ENCODE data around the gene ABCA13. TPM values are rescaled to one million over a fixed set of nuclear protein-coding genes. Genes with fewer than 3 reads are reported as not detected.

ABCA13 gene
- total RNA-seq, 1 donor from 2014 or later = 0.02 TPM

DNA sequence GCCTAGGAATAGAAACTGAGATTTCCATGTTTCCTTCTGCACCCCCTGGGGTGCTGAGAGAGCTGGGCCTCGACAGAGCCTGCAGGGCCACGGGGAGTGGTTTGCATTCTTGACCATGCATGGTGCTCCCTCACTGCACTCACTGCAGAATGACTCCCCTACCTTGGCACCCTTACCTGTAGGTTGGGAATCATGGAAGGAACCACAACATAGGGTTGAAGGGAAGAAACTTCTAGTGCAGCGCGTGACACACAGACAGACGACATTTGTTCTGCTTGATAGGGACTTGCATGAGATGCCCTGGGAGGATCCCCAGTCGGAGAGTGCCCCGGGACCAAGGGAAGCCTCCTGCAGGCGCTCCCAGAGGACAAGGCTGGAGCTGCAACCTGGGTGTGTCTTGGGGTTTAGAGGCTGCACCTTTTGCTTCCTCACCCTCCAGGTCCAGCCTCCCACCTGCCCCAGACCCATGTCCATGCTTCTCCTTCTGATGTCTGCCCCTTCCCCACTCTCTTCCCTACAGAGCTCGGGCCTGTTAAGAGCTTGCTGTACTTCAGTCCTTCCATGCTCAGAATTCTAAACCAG is 245.2 kb downstream of the ABCA13 start:
- intact Hi-C loops (cut with micrococcal nuclease) = no loop called here
- Mint-ChIP-seq H3K4me3 (ENCODE audit: low read depth) (no peak overlapping the region), H3K9me3 (no peaks in the 10 kb centered on the region), H3K27ac (no peak overlapping the region), H3K4me1 (ENCODE audit: low read depth) (peaks cover 3% of the 10 kb centered on the region), H3K36me3 (ENCODE audit: low read depth) (no peaks in the 10 kb centered on the region), H3K27me3 (ENCODE audit: low read depth) (no peaks in the 10 kb centered on the region)
- DNase-seq (ENCODE audit: low spot score) = no peak

DNA sequence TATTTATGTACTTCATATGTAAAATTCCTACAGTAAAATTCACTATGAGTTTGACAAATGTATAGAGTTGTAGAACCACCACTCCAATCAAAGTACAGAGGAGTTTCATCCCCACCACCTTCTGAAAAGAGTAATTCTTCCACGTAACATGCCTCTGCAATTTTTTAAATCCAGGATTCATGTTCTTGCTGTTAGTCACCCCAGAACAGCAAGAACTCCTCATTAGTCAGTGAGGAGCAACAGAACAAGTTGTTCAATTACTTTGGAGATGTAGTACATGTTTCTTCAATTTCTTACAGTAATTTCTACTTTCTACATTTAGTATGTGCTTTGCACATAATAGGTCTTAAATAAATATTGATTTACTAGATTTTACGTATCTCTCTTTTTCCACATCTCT is 248.1 kb downstream of the ABCA13 start:
- H3K27ac Mint-ChIP-seq = no peak overlapping the region
- intact Hi-C loops (cut with micrococcal nuclease) = no loop called here
- no peak for DNase-seq (ENCODE audit: low spot score)
- H3K4me3 Mint-ChIP-seq (ENCODE audit: low read depth) = no peak overlapping the region
- no peaks in the 10 kb centered on the region for H3K36me3 Mint-ChIP-seq (ENCODE audit: low read depth)
- H3K9me3 Mint-ChIP-seq = no peaks in the 10 kb centered on the region
- H3K27me3 Mint-ChIP-seq (ENCODE audit: low read depth) = no peaks in the 10 kb centered on the region
- no peaks in the 10 kb centered on the region for H3K4me1 Mint-ChIP-seq (ENCODE audit: low read depth)

DNA sequence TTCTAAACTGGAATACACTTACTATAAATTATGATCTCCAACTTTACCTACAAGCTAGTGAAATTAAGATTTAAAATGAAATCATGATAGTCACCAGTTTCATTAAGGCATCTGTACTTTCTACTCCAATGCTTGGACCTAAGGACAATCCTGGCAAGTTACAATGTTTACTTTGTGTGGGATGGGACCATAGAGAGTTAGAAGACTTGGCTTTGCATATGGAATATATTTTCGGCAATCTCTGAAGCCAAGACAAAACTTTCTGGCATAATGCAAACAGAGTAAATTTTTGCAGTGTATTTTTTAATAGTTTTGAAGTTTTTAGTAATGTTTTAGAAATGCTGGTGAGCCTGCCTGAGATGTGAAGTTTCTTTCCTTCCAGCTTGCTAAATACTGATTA is 248.9 kb downstream of the ABCA13 start:
- intact Hi-C loops (cut with micrococcal nuclease) = no loop called here
- Mint-ChIP-seq H3K27me3 (ENCODE audit: low read depth) (no peaks in the 10 kb centered on the region), H3K4me3 (ENCODE audit: low read depth) (no peak overlapping the region), H3K9me3 (no peaks in the 10 kb centered on the region), H3K36me3 (ENCODE audit: low read depth) (no peaks in the 10 kb centered on the region), H3K4me1 (ENCODE audit: low read depth) (no peaks in the 10 kb centered on the region), H3K27ac (no peak overlapping the region)
- DNase-seq (ENCODE audit: low spot score) = no peak

DNA sequence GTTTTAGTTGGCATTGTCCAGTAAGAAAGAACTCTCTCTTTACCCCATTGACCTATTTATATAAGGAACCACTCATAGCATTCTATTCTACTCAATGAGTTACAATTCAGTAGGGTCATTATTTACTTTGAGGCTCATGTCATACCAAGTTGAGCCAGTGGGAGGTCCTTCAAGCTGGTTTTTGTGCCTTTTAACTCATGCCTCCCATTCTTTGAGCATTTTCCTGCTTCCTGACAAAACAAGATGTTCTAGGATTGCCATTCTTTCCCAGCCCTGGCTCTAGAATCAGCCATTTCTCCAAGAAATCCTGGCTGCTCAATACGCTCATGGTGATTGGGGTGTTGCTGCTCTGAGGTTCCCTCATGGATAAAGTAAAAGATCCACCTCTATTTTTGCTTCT is 250.1 kb downstream of the ABCA13 start:
- H3K4me1 Mint-ChIP-seq (ENCODE audit: low read depth) = no peaks in the 10 kb centered on the region
- no peak overlapping the region for H3K27ac Mint-ChIP-seq
- intact Hi-C loops (cut with micrococcal nuclease) = no loop called here
- no peaks in the 10 kb centered on the region for H3K36me3 Mint-ChIP-seq (ENCODE audit: low read depth)
- DNase-seq (ENCODE audit: low spot score) = no peak
- no peaks in the 10 kb centered on the region for H3K27me3 Mint-ChIP-seq (ENCODE audit: low read depth)
- no peaks in the 10 kb centered on the region for H3K9me3 Mint-ChIP-seq
- H3K4me3 Mint-ChIP-seq (ENCODE audit: low read depth) = no peak overlapping the region

DNA sequence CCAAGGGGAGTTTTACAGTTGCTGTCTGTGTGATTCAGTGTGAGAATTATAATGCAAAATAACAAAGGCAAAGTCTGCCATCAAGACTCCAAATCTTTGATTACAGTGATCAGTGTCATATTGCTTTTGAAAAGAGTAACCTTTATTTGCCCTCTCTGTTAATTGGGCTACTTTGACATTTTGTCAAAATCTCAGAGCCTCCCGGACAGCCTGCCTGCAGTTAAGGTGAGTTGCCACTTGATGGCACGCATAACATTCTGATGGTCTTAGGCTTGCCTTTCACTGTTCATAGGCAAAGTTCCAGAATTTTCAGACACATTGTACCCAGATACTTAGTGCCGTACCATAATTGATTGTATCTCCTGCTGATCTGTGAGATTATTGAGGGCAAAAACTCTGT is 253.5 kb downstream of the ABCA13 start:
- H3K27ac Mint-ChIP-seq = no peak overlapping the region
- DNase-seq (ENCODE audit: low spot score) = no peak
- no peaks in the 10 kb centered on the region for H3K9me3 Mint-ChIP-seq
- H3K4me1 Mint-ChIP-seq (ENCODE audit: low read depth) = no peaks in the 10 kb centered on the region
- no peaks in the 10 kb centered on the region for H3K27me3 Mint-ChIP-seq (ENCODE audit: low read depth)
- intact Hi-C loops (cut with micrococcal nuclease) = no loop called here
- H3K4me3 Mint-ChIP-seq (ENCODE audit: low read depth) = no peak overlapping the region
- no peaks in the 10 kb centered on the region for H3K36me3 Mint-ChIP-seq (ENCODE audit: low read depth)

DNA sequence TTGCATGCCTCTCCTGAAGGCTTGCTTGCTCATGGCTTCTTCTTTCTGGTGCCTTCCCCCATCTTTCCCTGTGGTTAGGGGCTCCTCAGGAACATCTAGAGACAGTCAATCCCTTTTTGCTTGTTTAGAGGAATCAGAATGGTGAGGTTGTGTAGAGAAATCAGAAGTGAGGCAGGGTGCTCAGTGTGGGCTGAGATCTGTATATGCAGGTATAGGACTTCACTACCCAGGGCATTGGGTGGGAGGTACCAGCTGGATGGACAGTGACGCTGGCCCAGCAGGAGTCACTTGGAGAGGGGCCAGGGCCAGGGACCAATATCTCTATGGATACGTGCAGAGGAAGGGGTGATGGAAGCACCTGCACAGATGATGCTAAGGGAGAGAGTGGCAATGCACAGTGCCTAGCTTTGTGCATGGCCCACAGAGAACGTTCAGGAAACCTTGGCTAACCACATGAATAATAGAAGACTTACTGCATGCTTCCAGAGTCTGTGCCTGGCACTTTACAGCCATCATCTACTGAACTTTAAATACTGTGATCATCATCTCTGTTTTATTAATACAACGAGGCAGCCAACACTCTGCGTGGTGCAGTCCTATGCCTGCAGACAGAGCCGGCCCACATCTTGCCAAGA is 255.2 kb downstream of the ABCA13 start:
- H3K9me3 Mint-ChIP-seq = no peaks in the 10 kb centered on the region
- no peaks in the 10 kb centered on the region for H3K4me1 Mint-ChIP-seq (ENCODE audit: low read depth)
- H3K36me3 Mint-ChIP-seq (ENCODE audit: low read depth) = no peaks in the 10 kb centered on the region
- H3K27me3 Mint-ChIP-seq (ENCODE audit: low read depth) = no peaks in the 10 kb centered on the region
- intact Hi-C loops (cut with micrococcal nuclease) = no loop called here
- H3K4me3 Mint-ChIP-seq (ENCODE audit: low read depth) = no peak overlapping the region
- DNase-seq (ENCODE audit: low spot score) = no peak
- no peak overlapping the region for H3K27ac Mint-ChIP-seq

DNA sequence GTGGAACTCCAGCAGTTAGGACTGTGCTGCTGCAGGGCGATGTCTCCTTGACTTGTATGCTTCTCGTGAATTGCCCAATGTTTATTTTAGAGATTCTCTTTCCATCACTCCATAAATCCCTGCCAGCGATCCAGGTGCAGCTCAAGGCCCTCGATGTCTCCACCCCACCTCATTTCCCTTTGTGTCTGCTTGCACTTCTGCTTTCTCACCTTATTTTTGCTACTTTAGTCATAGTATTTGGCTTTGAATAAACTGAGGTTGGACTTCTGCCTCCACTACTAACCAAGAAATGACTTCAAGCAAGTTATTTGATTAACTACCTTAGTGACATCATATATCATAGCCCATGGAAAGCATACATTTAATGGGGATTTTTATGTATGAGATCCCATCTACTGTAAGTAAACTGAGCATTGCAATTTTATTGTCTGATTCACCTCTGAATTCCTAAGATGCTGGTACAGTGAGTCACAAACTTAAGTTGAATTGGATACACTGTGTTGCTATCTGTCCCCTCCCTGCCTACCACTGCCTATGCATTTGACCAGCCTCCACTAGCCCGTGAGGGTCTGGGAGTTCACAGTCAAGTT is 255.8 kb downstream of the ABCA13 start:
- intact Hi-C loops (cut with micrococcal nuclease) = no loop called here
- Mint-ChIP-seq H3K4me1 (ENCODE audit: low read depth) (no peaks in the 10 kb centered on the region), H3K9me3 (no peaks in the 10 kb centered on the region), H3K27me3 (ENCODE audit: low read depth) (no peaks in the 10 kb centered on the region), H3K27ac (no peak overlapping the region), H3K4me3 (ENCODE audit: low read depth) (no peak overlapping the region), H3K36me3 (ENCODE audit: low read depth) (no peaks in the 10 kb centered on the region)
- no peak for DNase-seq (ENCODE audit: low spot score)

DNA sequence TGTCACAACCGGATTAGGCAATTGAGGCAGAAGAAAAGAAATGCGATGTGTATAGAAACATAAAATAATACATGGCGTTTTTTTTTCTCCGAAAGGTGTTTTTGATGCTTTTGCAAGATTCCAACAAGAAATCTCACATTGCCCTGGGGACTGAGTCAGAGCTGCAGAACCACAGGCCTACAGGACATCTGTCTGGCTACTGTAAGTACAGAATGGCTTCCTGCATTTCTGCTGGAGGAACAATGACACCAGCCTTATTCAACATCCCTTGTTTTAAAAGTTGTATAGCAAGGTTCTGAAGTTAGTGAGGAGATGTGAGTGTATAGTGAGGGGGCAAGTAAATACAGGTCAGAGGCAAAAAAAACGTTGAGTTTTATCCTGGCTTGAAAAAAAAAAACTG is 256.4 kb downstream of the ABCA13 start:
- intact Hi-C loops (cut with micrococcal nuclease) = no loop called here

DNA sequence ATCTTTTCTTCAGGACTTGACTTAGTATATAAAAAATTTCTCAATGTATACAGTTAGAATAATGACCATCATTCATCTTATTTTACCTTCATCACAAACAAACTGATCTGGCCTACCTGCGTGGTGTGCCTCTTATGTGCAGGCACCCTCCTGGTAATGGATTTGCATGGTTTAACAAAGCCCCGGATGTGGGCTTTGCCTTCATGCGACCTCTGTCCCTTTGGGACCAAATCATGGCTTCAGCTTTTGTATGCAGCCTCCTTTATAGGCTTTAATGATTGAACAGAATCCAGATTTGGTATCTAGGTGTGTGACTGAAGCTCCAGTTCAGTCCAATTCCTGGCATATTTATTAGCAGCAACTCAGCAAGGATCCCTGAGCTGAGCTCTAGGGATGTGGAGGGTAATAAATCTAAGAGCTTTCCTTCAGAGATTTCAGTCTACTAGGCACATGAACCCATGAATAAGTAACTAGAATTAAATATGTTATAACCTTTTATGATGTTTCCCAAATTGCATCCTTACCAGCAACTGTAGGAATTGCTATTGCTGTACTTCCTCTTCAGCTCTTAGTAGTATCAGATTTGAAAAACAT is 256.9 kb downstream of the ABCA13 start:
- no peak for DNase-seq (ENCODE audit: low spot score)
- Mint-ChIP-seq H3K36me3 (ENCODE audit: low read depth) (no peaks in the 10 kb centered on the region), H3K9me3 (no peaks in the 10 kb centered on the region), H3K27ac (no peak overlapping the region), H3K27me3 (ENCODE audit: low read depth) (no peaks in the 10 kb centered on the region), H3K4me1 (ENCODE audit: low read depth) (no peaks in the 10 kb centered on the region), H3K4me3 (ENCODE audit: low read depth) (no peak overlapping the region)
- intact Hi-C loops (cut with micrococcal nuclease) = no loop called here

More for the DNA sequence above, 256.4 kb downstream of the ABCA13 start:
- Mint-ChIP-seq H3K27ac (no peak overlapping the region), H3K27me3 (ENCODE audit: low read depth) (no peaks in the 10 kb centered on the region), H3K9me3 (no peaks in the 10 kb centered on the region), H3K4me3 (ENCODE audit: low read depth) (no peak overlapping the region), H3K4me1 (ENCODE audit: low read depth) (no peaks in the 10 kb centered on the region), H3K36me3 (ENCODE audit: low read depth) (no peaks in the 10 kb centered on the region)
- no peak for DNase-seq (ENCODE audit: low spot score)

DNA sequence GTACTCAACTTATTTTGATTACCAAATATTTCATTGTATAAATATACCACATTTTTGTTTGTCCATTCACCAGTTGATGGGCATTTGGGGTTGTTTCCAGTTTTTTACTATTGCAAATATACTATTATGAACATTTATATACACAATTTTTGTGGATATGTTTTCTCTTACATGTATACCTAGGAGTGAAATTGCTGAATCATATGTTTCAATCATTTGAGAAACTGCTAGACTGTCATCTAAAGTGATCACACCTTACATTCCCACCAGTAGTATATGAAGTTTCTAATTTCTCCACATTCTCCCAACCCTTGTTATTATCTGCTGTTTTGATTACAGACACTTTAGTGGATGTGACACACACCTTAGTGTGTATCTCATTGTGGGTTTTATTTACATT is 257.9 kb downstream of the ABCA13 start:
- intact Hi-C loops (cut with micrococcal nuclease) = no loop called here
- no peak overlapping the region for H3K27ac Mint-ChIP-seq
- no peak for DNase-seq (ENCODE audit: low spot score)
- H3K4me3 Mint-ChIP-seq (ENCODE audit: low read depth) = no peak overlapping the region
- no peaks in the 10 kb centered on the region for H3K27me3 Mint-ChIP-seq (ENCODE audit: low read depth)
- no peaks in the 10 kb centered on the region for H3K36me3 Mint-ChIP-seq (ENCODE audit: low read depth)
- no peaks in the 10 kb centered on the region for H3K4me1 Mint-ChIP-seq (ENCODE audit: low read depth)
- H3K9me3 Mint-ChIP-seq = no peaks in the 10 kb centered on the region

DNA sequence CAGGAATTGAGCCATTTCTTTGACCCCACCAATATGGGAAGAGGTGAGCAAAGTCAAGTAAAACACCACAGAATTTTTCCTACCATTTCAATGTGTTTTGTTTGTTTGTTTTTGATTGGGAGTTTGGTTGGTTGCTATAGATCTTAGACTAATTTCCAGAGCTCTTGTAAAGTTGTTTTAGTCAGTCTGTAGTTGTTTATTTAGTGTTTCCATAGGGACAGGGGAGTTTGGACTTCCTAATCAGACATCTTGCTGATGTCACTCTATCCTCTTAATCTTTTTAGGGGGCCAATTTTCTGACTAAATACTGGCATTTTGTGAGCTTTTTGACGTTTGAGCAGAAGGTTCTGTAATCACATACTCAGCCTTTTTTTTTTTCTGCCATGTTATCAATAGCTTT is 266.9 kb downstream of the ABCA13 start:
- no peaks in the 10 kb centered on the region for H3K36me3 Mint-ChIP-seq (ENCODE audit: low read depth)
- no peak for DNase-seq (ENCODE audit: low spot score)
- no peak overlapping the region for H3K27ac Mint-ChIP-seq
- H3K4me3 Mint-ChIP-seq (ENCODE audit: low read depth) = no peak overlapping the region
- intact Hi-C loops (cut with micrococcal nuclease) = no loop called here
- peaks cover 6% of the 10 kb centered on the region for H3K4me1 Mint-ChIP-seq (ENCODE audit: low read depth)
- peaks cover 1% of the 10 kb centered on the region for H3K27me3 Mint-ChIP-seq (ENCODE audit: low read depth)
- no peaks in the 10 kb centered on the region for H3K9me3 Mint-ChIP-seq

DNA sequence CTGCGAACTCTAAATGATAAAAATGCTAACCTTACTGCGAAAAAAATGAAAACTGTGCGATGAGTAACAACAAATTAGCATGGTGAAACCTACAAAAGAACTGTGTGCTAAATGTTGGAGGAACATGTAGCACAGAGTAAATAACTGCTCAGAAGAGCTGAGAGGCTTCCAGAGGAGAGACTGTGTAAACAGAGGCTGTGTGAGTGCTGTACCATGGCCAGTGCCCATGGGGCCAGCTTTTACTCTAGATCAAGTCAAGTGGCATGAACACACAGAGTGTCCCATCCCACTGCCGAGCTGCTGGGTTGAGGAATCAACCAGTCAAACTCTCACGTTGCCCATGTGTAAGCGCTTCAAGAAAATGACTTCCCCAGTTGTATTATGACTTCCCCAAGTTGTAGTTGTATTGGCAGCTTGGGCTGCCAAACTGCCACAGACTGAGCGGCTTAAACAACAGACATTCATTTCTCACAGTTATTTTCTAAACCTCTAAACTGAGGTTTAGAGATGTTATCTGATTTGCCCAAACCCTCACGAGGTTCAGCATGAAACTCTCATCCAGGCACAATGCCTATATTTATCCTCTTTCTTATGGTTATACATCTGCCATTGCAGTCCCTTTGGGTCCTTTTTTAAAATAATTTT is 270.7 kb downstream of the ABCA13 start:
- intact Hi-C loops (cut with micrococcal nuclease) = no loop called here
- Mint-ChIP-seq H3K27me3 (ENCODE audit: low read depth) (peaks cover 1% of the 10 kb centered on the region), H3K4me1 (ENCODE audit: low read depth) (peaks cover 6% of the 10 kb centered on the region), H3K9me3 (peaks cover 9% of the 10 kb centered on the region), H3K36me3 (ENCODE audit: low read depth) (no peaks in the 10 kb centered on the region), H3K27ac (no peak overlapping the region), H3K4me3 (ENCODE audit: low read depth) (no peak overlapping the region)
- DNase-seq (ENCODE audit: low spot score) = no peak

DNA sequence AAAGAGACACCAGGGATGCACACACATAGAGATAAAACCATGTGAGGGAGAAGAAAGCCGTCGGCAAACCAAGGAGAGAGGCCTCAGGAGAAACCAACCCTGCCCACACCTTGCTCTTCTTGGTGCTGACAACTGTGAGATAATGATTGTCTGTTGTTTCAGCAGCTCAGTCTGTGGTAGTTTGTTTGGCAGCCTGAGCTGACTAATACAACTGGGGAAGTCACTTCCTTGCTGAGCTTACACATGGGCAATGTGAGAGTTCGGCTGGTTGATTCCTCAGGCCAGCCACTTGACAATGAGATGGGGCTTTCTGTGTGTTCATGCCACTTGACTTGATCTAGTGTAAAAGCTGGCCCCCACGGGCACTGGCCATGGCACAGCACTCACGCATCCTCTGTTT is 271.8 kb downstream of the ABCA13 start:
- no peak for DNase-seq (ENCODE audit: low spot score)
- no peaks in the 10 kb centered on the region for H3K27me3 Mint-ChIP-seq (ENCODE audit: low read depth)
- intact Hi-C loops (cut with micrococcal nuclease) = no loop called here
- H3K4me1 Mint-ChIP-seq (ENCODE audit: low read depth) = peaks cover 6% of the 10 kb centered on the region
- peaks cover 9% of the 10 kb centered on the region for H3K9me3 Mint-ChIP-seq
- H3K4me3 Mint-ChIP-seq (ENCODE audit: low read depth) = no peak overlapping the region
- no peak overlapping the region for H3K27ac Mint-ChIP-seq
- no peaks in the 10 kb centered on the region for H3K36me3 Mint-ChIP-seq (ENCODE audit: low read depth)

All from activated T-helper 2 cell treated with anti-CD3 and anti-CD28 coated beads, Interferon-gamma antibody, Interleukin-2, Interleukin-4, amounts not matched to agents 10 μg/mL and 5 μg/mL and 100 μg/mL, durations not matched to agents 14 hours and 24 hours and 36 hours (primary cell).